Measurements from ENCODE around the gene RPL23.

The RPL23 gene

DNA sequence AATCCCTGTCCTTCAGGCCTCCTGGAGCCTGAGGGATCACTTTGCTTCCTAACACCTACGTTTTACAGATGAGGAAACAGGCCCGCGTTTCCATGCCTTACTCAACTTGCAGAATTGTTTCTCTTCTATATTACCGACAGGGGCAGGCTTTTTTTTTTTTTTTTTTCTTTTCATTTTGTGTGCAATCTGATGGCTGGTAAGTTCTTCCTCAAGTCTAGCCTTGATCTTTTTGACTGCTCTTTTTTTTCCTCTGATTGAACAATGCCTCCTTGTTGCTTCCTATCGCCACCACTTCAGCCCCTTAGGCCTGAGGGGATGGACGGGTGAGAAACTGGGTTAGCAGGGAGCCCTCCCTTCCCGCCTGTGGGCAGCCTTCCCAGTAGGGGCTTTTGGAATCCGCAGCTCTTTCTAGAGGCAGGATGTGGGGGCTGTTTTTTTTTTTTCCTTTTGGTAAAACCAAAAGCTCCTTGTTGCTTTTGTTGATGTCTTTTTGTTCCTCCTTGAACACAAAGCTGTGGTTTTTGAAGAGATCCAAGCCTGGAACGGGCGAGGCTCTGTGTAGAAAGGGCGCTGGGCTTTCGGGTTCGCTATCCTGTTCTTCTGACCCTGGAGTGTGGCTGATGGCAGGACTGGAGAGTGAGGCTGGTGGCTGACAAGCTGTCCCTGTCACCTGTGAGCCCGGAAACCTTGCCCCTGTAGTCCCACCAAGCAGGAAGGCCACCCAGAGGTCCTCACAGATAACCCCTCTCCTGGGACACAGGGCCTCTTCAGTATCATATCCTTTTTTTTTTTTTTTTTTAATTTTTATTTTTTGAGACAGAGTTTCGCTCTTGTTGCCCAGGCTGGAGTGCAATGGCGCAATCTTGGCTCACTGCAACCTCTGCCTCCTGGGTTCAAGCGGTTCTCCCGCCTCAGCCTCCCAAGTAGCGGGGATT, 30.3 kb upstream of the RPL23 start:
- DNase-seq: no peak

GRCh38 chr17:38882870-38883269, 29.3 kb upstream of the RPL23 start:
- no peak for DNase-seq

- DNase-seq: no peak
These were observed 28.2 kb upstream of the RPL23 start for GRCh38 chr17:38881600-38882191.

- no peak for DNase-seq
These were observed 26.6 kb upstream of the RPL23 start for GRCh38 chr17:38879878-38880665.

GRCh38 chr17:38877130-38877851, 23.8 kb upstream of the RPL23 start:
- DNase-seq: no peak

GRCh38 chr17:38875477-38876075, 22.1 kb upstream of the RPL23 start:
- no peak for DNase-seq

GRCh38 chr17:38874505-38875400, 21.2 kb upstream of the RPL23 start:
- no peak for DNase-seq

GRCh38 chr17:38873640-38874380, 20.3 kb upstream of the RPL23 start:
- DNase-seq: no peak

GRCh38 chr17:38872671-38873385, 19.3 kb upstream of the RPL23 start:
- no peak for DNase-seq

- no peak for DNase-seq
These were observed 18.5 kb upstream of the RPL23 start for GRCh38 chr17:38872027-38872511.

GRCh38 chr17:38871247-38872015, 17.9 kb upstream of the RPL23 start:
- no peak for DNase-seq

DNA sequence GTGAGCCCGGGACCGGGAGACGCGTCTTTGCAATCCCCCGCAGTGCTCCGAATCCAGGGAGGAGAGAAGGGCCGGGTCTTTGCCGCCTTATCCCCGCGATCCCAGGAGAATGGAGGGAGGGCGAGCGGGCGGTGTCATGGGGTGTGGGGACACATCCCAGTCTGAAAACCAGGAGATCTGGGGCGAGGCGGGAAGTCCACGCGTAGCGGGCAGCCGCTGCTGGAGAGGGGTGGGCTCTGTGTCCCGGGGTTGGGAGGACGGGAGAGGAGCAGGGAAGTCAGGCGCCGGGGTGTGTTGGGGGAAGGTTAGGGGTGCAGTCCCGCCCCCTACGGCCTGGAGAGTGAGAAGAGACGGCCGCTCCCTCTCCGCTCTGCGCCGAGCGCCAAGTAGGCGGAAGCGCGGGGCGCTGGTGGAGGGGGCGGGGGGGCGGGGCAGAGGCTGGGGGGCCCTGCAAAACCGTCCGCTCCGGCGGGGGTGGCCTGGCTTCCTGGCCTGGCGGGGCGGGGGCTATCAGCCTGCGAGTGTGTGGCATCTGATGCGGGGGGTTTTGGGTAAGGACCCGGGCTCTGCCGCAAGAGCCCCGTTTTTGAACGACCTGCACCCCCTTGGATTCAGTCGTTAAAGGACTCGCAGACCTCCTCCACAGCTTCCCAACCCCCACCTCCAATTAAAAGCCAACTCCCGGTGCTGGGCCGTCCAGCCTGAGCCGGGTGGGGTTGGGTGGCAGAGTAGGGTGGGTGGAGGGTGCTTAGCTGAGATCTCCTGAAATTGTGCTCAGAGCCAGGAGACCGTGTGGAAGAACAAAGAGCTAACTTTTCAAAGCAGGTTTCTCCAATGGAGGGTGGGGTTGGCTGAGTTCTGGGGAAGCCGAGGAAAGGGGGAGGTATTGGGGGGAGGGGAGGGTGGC, 17.0 kb upstream of the RPL23 start:
- peak; percentile 15 for DNase-seq

GRCh38 chr17:38869526-38870258, 16.2 kb upstream of the RPL23 start, which contains the start of gene LASP1:
LASP1 (plus strand) TSS chr17:38870058; CDS start chr17:38870190, 132 bp downstream.
- peak; percentile 47 for DNase-seq

GRCh38 chr17:38868817-38869525, 15.4 kb upstream of the RPL23 start:
- peak; percentile 23 for DNase-seq

DNA sequence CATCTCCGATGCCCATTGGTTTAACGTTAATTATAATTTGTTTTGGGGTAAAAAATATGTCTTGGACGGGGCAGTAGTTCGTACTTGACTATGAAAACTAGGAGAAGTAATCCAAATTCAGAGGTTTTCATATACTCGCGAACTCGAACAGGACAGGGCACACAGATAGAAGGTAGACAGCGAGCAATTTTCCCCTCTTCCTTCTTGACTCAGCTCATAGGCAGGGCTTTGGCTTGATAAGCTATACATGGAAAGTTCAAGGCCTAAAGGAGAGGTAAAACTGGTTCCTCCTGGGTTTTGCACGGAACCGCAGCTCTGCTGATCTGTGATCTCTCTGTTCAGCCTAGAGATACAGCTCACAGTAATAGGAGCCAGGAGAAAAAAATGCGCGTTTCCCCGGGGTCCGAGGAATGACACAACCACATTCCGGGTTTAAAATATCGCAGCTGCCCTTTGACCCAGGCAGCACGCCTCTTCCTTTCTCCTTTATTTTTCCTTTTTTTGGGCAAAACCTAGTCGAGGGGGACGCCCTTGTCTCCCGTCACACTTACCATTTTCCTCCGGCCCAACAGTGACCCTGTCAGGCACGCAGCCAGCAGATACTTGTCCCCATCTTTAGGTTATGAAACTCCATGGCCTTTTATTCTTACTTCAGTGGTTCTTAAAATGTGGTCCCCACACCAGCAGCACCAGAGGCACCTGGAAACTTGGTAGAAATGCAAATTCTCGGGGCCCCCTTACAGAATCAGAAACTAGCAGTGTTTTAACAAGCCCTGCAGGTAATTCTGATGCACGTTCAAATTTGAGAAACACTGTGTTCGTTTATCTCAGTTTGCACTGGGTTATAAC, 14.7 kb upstream of the RPL23 start:
- no peak for DNase-seq

Data from SIG-M5 (cell line).